Lower leg skin (tissue), 3 donors: ENCODE measurements around the gene HUS1B.

Experiments
- CTCF ChIP-seq, 3 donors: fragments of 450-650 bp; IDR thresholded peaks; one replicate each; pipeline ENCODE4 v1.5.1; 2016; ENCODE audit warnings: antibody characterized with exemption in 3 of 3, mild to moderate bottlenecking in 3 of 3, moderate library complexity in 2 of 3
- POLR2A ChIP-seq, 2 donors: fragments of 450-650 bp; IDR thresholded peaks; one replicate each; pipeline ENCODE4 v1.6.1; 2016 to 2017; ENCODE audit warnings: antibody characterized with exemption in 2 of 2, mild to moderate bottlenecking in 1 of 2, moderate library complexity in 1 of 2

GRCh38 chr6:620950-621349 is 36.0 kb downstream of the HUS1B start:
- TF ChIP-seq CTCF (IDR thresholded peaks at IDR 0.05): no peak
- no peak for TF ChIP-seq POLR2A (IDR thresholded peaks at IDR 0.05)
